Measurements from ENCODE around the gene INTS6. TPM values are rescaled to one million over a fixed set of nuclear protein-coding genes. Genes with fewer than 3 reads are reported as not detected.
A peak's percentile ranks its signal among the peaks of the same experiment; 100 is the strongest.

Gene INTS6
- total and polyA plus RNA-seq, 12 donors = 7.1 to 31.1 (median 24.1) TPM

DNA sequence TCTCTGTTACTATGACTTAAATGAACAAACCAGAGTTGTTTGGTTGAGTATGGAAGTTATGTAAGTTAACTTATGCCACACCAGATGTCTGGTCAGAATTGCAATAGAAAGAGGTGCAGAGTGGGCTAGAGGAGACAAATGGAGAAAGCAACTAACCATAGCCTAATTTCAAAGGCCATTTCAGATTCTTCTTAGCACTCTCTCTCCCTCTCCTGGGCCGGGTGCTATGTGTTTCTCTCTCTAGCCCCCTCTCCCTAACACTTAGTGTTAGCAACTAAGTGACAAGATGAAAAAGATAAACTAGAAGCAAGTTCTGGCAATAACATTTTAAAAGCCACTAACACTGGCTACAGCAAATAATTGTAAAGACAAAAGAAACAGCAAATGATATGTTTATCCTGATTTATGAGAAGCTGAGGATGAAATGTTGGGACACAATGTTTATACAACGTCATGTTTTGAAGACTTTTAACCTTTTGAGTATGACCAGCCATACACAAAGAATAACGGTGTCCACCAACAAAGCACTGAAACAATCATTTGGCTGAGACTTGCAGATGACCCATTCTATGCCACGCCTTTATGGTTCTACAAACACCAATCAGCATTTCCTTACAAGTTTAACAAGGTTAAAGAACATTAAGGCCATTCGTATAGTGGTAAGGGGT is 94.8 kb downstream of the INTS6 start:
- intact Hi-C loops (cut with DNase I) = loop anchor here in 1 of 10 donors (2.0 kb wide), 1 partner anchor 79 kb away; no protein-coding TSS in a partner anchor

DNA sequence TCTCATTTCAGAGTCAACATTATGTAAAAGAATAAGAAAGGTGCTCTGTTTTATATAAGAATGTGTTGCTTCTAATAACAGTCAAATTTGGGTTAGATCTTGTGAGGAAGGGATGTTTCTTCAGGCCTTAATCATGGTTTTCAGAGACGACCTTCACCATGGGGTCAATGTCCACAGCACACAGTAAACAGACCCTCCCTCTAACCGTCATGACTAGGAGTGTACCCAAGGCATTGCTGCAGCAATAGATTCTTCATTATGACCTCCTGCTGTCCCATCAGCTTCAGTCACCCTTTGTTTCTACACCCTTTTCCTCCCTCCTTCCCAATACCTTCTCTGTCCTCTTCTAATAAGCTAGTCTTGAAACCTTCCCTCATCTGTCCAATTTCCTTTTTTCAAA is 97.6 kb downstream of the INTS6 start:
- TF ChIP-seq, protein P1, sequence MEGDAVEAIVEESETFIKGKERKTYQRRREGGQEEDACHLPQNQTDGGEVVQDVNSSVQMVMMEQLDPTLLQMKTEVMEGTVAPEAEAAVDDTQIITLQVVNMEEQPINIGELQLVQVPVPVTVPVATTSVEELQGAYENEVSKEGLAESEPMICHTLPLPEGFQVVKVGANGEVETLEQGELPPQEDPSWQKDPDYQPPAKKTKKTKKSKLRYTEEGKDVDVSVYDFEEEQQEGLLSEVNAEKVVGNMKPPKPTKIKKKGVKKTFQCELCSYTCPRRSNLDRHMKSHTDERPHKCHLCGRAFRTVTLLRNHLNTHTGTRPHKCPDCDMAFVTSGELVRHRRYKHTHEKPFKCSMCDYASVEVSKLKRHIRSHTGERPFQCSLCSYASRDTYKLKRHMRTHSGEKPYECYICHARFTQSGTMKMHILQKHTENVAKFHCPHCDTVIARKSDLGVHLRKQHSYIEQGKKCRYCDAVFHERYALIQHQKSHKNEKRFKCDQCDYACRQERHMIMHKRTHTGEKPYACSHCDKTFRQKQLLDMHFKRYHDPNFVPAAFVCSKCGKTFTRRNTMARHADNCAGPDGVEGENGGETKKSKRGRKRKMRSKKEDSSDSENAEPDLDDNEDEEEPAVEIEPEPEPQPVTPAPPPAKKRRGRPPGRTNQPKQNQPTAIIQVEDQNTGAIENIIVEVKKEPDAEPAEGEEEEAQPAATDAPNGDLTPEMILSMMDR (IDR thresholded peaks at IDR 0.05) = no peak
- H3K4me3 ChIP-seq = no peak overlapping the region
- DNase-seq (no peak), ATAC-seq (no peak)
- 70 to 88% methylated on average over 2 of the region's 2 CpGs for WGBS, 2 donors
- H3K36me3 ChIP-seq = peaks cover 0 to 7% (median 0%) of the 10 kb centered on the region in 9 donors
- H3K27ac ChIP-seq = no peak overlapping the region
- no peaks in the 10 kb centered on the region for H3K4me1 ChIP-seq
- no peaks in the 10 kb centered on the region for H3K9me3 ChIP-seq
- no peaks in the 10 kb centered on the region for H3K27me3 ChIP-seq
- intact Hi-C loops (cut with DNase I) = no loop called here

More for the DNA sequence above, 94.8 kb downstream of the INTS6 start:
- Histone ChIP-seq H3K9me3 (no peaks in the 10 kb centered on the region), H3K27ac (no peak overlapping the region), H3K4me1 (no peaks in the 10 kb centered on the region), H3K27me3 (no peaks in the 10 kb centered on the region), H3K4me3 (no peak overlapping the region), H3K36me3 (peaks cover 0 to 31% (median 6%) of the 10 kb centered on the region in 9 donors)
- ATAC-seq = no peak
- 83 to 85% methylated on average over 5 of the region's 5 CpGs for WGBS, 2 donors
- TF ChIP-seq, protein P1 (IDR thresholded peaks at IDR 0.05) = no peak
- no peak for DNase-seq

DNA sequence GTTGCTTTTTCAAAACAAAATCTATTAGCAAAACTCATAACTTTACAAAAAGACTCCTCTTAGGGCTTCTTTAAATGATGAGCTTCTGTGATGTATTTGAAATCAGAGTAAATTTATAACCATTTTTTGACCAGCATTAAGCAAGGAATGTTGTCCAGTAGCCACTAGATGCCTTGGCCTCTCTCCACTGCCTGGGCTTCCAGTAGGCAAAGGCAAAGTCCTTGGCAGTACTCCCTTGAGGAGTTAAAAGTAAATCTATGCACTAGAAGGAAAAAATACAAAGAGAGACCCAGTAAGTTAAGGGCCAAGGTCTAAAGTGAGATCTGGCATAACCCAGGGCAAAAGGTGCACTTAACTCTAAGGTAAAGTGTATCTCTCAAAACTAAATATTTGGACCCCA is 103.8 kb downstream of the INTS6 start:
- H3K36me3 ChIP-seq = peaks cover 0 to 5% (median 0%) of the 10 kb centered on the region in 9 donors
- peaks cover 0 to 11% (median 0%) of the 10 kb centered on the region in 9 donors for H3K4me1 ChIP-seq
- TF ChIP-seq, protein P1 (IDR thresholded peaks at IDR 0.05) = no peak
- no peaks in the 10 kb centered on the region for H3K9me3 ChIP-seq
- ATAC-seq = no peak
- no peak overlapping the region for H3K4me3 ChIP-seq
- peak overlapping the region in 1 of 10 donors; percentile 23 for H3K27ac ChIP-seq
- H3K27me3 ChIP-seq = no peaks in the 10 kb centered on the region
- intact Hi-C loops (cut with DNase I) = no loop called here
- no peak for DNase-seq

DNA sequence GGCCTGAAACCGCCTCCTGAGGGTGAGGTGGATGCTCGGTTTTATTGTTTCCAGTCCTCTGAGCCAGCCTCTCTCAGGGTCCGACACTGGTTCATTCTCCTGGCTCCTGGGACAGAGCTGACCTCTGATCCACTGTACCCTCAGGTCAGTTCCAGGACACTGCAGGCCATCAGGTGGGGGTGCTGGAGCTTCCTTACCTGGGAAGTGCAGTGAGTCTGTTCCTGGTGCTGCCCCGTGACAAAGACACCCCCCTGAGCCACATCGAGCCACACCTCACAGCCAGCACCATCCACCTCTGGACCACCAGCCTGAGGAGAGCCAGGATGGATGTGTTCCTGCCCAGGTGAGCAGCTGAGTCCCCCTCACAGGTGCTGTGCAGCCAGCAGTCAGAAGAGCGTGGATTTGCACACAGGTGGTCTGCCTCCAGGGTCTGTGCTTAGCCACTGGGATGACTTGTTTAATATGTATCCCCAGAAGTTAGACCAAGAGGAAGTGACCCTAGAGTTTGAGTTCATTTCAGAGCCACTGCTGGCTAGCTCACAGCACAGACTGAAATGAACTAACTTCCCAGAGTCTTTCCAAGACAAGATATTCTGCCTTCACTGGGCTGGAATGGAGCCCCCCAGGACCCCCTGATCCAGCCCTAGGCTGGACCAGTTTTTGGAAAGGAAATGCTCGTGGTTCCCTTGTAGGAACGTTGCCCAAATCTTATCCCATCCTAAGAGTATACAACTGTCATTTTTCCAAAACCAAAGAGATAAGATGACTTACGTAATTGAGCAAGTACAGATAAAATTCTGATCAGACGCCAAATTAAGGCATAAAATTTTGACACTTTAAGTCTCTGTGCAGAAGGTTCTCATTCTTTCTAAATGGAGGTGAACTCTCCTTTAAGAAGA is 104.5 kb downstream of the INTS6 start:
- Histone ChIP-seq H3K36me3 (peaks cover 0 to 5% (median 0%) of the 10 kb centered on the region in 9 donors), H3K27ac (no peak overlapping the region), H3K27me3 (no peaks in the 10 kb centered on the region), H3K4me3 (no peak overlapping the region), H3K9me3 (no peaks in the 10 kb centered on the region), H3K4me1 (peaks cover 0 to 11% (median 0%) of the 10 kb centered on the region in 9 donors)
- peak in 2 of 8 donors; percentile 11 to 31 for ATAC-seq
- intact Hi-C loops (cut with DNase I) = no loop called here
- WGBS, 2 donors = 65 to 68% methylated on average over 10 of the region's 10 CpGs
- TF ChIP-seq, protein P1 (IDR thresholded peaks at IDR 0.05) = no peak
- DNase-seq = no peak

Measured in heart right ventricle (tissue), 16 donors.